Measurements from ENCODE around the gene ITPKC.

DNA sequence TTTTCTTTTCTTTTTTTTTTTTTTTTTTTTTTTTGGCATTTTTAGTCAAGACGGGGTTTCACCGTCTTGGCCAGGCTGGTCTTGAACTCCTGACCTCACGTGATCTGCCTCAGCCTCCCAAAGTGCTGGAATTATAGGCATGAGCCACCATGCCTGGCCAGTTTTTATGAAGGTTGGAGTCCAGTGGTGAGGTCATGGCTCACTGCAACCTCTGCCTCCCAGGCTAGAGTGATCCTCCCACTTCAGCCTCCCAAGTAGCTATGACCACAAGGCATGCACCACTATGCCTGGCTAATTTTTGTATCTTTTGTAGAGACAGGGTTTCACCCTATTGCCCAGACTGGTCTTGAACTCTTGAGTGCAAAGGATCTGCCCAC, 38.3 kb downstream of the ITPKC start:
- TF ChIP-seq, protein P1, sequence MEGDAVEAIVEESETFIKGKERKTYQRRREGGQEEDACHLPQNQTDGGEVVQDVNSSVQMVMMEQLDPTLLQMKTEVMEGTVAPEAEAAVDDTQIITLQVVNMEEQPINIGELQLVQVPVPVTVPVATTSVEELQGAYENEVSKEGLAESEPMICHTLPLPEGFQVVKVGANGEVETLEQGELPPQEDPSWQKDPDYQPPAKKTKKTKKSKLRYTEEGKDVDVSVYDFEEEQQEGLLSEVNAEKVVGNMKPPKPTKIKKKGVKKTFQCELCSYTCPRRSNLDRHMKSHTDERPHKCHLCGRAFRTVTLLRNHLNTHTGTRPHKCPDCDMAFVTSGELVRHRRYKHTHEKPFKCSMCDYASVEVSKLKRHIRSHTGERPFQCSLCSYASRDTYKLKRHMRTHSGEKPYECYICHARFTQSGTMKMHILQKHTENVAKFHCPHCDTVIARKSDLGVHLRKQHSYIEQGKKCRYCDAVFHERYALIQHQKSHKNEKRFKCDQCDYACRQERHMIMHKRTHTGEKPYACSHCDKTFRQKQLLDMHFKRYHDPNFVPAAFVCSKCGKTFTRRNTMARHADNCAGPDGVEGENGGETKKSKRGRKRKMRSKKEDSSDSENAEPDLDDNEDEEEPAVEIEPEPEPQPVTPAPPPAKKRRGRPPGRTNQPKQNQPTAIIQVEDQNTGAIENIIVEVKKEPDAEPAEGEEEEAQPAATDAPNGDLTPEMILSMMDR (IDR thresholded peaks at IDR 0.05), result no peak
- TF ChIP-seq POLR2A (IDR thresholded peaks at IDR 0.05), result no peak

All from vagina (tissue), 2 donors.